ENCODE measurements around the gene MARCKSL1.

The MARCKSL1 gene

GRCh38 chr1:32352831-32353383 is 16.9 kb upstream of the MARCKSL1 start:
- no peak for DNase-seq

DNA sequence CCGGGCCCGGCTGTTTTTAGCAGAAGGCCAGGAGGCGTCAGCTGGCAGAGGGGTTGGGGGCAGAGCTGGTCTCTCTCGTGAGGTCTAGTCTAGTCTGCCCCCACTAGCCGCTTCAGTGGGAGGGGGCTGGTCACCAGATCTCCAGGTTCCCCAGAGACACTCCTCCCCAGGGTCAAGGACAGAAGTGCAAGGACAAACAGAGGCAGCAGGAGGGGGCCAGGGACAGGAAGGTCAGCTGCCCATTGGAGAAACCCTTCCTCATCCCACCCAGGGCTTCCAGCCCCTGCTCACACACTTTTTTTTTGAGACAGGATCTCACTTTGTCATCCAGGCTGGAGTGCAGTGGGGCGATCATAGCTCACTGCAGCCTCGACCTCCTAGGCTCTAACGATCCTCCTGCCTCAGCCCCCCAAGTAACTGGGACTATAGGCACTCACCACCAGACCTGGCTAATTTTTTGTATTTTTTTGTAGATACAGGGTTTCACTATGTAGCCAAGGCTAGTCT is 16.3 kb upstream of the MARCKSL1 start:
- DNase-seq: no peak

DNA sequence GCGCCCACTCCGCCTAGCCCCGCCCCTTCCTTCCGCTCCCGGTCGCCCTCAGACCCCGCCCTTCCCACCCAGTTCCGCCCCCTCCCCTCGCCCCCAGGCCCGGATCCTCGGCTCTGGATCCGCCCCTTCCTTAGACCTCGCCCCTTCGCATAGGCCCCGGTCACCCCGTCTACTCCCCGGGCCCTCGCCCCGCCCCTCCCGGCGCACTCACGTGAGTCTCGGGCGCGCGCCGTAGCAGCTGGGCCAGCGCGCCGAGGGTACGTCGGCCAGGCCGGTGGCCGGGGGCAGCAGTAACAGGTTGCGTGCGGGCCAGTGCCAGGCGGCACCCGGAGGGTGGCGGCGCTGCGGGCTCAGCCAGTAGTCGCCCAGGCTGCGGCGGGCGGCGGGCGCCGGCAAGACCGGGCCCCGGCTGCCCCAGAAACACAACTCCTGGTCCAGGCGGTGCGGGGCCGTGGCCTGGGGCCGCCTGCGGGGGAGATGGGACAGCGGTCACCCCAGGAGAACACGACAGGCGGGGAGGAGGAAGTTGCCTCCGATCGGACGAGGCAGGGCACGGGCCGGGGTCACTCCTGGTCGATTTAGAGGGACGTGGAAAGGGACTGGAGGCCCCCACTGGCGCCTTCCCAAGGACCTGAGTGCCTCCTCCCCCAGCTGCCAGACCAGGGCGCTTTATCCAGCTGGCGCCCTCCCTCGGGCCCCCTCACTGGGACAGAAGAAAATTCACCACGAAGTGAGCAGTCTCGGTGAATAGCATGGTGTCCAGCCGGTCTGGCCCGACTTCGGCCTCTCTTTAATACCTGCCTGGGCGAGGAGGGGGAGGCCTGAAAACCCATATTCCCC is 15.6 kb upstream of the MARCKSL1 start:
- peak; percentile 93 for DNase-seq

DNA sequence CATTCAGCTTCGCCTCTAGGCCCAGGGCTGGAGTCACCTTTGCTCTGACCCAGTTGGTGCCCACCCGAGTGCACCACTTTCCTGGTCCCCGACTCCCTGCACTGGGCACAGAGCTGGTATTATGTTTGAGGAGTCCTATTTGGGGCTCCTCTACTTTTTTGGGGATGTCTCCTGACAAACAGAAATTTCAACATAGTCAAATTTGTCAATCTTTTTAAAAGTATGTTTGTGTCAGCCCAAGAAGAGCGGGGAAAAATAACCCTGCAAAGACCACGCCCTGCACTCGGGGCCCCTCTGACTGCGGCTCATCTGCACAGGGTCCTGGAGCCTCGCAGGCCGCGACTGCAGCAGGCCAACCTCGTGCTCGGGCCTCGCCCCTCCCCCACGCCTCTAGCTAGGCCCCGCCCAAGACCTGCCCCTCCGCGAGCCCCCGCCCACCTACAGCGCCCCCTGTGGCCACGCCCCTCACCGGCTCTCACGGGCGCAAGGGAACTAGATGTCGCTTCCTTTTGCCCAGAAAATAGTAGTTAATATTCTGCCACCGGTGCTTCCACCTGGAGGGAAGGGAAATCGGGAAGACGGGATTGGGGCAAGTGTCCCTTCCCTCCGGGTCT is 14.9 kb upstream of the MARCKSL1 start:
- no peak for DNase-seq

DNA sequence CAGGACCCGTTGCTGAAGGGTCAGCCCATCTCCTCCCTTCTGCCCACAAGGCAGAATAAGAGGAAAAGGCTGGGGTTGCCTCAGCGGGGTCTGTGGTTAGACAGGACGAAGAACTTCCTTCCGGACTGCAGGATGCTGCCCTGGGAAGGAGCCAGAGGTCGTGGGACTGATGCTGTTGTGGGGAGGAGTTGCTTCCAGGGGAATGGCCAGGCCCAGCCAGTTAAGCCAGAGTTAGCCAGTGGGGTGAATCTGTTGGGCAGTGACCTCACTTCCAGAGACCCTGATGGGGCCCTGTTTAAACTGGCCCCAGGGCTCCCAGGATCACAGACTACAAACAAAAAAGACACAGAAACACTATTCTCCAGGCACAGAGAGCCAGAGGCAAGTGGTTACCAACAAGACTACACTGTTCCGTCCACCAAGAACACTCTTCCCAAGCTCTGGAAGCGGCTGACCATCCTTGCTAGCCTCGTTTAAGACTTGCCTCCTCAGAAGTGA is 13.2 kb upstream of the MARCKSL1 start:
- no peak for DNase-seq

DNA sequence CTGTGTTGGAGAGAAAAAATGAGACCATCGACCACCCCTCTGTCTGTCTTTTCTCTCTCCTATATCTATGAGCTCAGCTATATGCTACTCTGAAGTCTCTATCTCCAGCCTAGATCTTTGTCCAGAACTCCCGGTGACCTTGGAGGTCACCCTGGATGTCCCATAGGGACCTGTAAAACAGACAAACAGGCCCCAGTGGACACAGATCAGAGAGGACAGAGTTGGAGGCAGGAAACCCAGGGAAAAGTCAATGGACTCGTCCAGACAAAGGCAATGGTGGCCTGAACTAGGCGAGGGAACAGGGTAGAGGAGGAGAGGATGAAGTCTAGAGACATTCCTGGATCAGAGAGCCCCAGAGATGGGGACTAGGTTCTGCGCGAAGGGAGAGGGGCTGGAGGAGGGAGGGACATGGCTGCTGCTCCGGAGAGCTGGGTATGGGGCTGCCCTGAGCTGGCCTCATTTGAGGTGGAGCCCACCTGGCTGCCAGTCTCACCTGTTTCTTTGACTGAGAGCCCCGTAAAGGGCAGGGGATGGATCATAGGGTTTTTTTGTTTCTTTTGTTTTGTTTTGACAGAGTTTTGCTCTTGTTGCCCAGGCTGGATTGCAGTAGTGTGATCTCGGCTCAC is 10.6 kb upstream of the MARCKSL1 start:
- DNase-seq: no peak

DNA sequence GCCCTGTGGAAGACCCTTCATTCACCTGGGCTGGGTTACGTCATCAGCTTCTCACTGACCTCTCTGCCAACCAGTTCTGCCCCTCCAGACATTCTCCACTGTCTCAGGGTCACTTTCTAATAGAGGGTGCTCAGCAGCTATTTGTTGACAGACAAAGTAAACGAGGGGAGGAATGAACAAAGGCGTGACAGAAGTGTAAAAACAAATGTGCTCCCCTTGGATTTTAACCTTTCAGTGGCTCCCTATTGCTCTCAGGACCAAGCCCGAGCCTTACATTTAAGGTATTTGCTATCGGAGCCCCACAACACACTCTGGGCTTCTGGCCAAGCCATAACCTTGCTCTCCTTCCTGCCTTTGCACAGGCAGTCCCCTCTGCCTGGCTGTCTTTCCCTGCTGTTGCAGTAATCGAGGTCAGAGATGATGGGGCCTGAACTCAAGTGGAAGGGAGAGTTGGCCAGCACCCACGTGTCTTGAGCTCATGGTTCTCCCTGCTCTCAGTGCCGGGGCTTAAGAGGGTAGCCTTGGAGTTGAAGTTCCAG is 9.3 kb upstream of the MARCKSL1 start:
- DNase-seq: no peak

GRCh38 chr1:32342704-32343103 is 6.7 kb upstream of the MARCKSL1 start:
- no peak for DNase-seq

GRCh38 chr1:32341971-32342370 is 5.9 kb upstream of the MARCKSL1 start:
- no peak for DNase-seq

- DNase-seq: no peak
Measured at GRCh38 chr1:32341186-32341757, 5.2 kb upstream of the MARCKSL1 start.

DNA sequence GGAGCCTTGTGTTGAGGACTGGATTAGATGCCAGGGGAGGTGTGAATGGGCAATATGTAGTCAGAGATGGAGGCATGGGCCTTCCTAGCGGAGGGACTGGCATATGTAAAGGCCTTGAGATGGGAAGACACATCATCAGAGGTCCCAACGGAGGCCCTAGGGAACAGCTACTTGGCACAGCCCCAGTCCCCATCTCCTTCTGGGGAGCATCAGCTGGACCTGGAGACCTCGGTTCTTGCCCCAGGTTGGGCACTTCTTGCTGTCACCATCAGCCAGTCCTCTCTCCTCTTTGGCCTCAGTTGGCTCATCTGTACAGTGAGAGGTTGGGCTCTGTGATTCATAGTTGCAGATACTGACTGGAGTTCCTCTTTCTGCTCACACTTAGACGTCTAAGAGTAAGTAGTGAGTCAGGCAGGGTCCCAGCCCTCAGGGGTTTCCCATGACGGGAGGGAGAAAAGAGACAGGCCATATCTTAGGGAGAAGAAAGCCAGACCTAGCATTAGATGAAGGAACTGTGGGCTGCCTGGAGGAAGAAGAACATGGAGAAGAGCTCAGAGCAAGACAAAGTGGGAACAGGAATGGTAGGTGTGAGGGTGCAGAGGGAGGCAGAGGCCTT is 3.4 kb upstream of the MARCKSL1 start:
- peak; percentile 55 for DNase-seq

GRCh38 chr1:32338637-32339145 is 2.7 kb upstream of the MARCKSL1 start:
- DNase-seq: no peak

DNA sequence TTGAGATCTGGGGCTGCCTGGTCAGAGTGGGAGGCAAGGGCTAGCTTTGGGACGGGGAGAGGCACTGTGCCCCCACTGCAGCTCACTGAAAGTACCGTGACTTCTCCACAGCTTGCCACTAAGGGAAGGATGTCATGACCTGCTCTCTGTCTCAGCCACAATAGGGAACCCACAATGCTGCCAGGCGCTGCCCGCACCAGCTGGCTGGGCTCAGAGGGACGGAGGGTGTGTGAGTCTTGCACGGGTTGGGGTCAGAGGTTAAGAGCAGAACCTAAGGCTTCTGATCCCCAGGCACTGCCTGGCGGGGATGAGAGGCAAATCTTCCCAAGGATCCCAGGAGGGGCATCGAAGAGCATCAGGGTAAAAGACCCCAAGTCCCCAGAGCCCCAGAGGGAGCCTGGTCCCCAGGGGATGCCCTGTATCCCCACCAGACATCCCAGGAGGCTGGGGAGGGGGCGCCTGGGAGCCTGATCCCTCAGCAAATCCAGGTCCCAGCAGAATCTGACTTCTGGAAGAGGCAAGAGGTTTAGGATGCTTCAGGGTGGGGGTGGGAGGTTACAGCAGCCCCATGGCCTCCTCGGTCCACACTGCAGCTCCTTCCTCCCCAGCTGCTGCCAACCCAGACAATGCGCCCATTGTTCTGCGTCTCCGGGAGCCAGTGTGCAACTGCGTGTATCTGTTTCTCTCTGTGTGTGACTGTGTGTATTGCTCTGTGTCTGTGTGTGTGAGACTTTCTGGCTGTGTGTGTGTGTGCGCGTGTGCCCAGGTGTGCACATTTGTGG is 2.0 kb upstream of the MARCKSL1 start:
- DNase-seq: no peak

GRCh38 chr1:32336963-32337675 is 1.1 kb upstream of the MARCKSL1 start:
- DNase-seq: peak; percentile 44

- DNase-seq: no peak
Measured at GRCh38 chr1:32336591-32336932, 529 bp upstream of the MARCKSL1 start.

DNA sequence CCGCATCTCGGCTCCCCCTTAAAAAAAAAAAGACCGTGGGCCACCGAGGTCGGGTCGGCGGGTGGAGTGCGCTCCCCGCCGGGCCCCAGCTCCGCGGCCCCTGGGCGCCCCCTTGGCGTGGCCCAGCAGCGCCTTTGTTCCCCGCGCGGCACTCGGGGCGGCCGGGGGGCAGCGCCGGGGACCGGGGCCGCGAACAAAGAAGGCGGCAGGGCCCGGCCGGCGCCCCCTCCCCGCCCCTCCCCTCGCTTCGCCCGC is 571 bp downstream of the MARCKSL1 start:
- DNase-seq: no peak

DNA sequence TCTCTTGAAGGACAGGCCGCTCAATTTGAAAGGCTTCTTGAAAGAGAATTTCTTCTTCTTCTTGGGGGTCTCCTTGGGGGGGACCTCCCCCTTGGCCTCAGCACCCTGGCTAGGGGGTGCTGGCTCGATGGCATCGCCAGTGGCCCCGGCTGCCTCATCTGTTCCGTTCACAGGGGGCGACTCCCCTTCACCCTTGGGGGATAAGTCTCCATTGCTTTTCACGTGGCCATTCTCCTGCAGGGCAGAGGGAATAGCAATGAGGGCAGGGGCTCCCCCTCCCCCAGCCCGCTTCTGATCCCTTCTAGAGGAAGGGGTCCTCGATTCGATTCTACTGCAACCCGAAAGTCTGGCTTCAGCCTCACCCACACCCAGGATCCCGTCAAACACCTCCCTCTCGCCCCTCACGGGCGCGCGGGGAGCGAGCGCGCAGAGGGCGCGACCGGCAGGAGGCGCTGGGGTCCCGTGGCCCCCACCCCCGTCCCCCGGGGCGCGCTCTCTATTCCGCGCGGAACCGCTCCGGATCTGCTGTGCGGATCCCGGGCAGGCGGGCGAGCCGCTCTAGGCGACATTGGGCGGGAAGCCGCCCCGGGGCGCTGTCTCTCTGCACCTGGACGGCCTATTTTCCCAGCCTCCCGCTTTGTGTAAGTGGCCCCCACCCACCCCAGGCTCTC is 1.0 kb downstream of the MARCKSL1 start:
- DNase-seq: peak; percentile 47

GRCh38 chr1:32334274-32334861 is 1.7 kb downstream of the MARCKSL1 start:
- no peak for DNase-seq

DNA sequence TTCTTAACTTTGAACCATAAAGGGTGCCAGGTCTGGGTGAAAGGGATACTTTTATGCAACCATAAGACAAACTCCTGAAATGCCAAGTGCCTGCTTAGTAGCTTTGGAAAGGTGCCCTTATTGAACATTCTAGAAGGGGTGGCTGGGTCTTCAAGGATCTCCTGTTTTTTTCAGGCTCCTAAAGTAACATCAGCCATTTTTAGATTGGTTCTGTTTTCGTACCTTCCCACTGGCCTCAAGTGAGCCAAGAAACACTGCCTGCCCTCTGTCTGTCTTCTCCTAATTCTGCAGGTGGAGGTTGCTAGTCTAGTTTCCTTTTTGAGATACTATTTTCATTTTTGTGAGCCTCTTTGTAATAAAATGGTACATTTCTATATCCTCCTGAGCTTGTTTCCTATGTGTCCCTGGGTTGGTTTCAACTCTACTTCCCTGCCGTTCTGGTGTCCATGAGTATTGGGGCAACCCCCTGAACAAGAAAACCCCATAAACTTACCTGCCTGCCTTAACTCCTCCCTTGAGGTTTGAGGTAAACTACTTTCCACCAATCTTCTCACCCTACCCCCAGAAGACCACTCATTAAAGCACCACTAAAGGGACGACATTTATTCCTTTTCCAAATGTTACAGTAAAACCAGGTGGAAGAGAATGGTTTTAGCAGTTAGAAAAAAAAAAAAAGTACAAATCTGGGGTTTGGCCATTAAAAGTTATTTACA is 2.6 kb downstream of the MARCKSL1 start:
- no peak for DNase-seq

Data from fibroblast of skin of right quadriceps (primary cell).